H1 (cell line): Measurements from ENCODE around the gene SLC37A1. TPM values are rescaled to one million over a fixed set of nuclear protein-coding genes. Genes with fewer than 3 reads are reported as not detected.

Experiments used
- CTCF ChIA-PET: fragments of 300-600 bp; sonication (Branson Sonifier 250); formaldehyde crosslinking; loops from one replicate; lab custom pipeline; 2021; ENCODE audit not compliant: partially characterized antibody; lab: Charles Lee
- POLR2A ChIA-PET: fragments of 300-600 bp; sonication (Branson Sonifier 250); formaldehyde crosslinking; loops from one replicate; lab custom pipeline; 2021; ENCODE audit warnings: inconsistent platforms; ENCODE audit not compliant: partially characterized antibody; lab: Charles Lee
- DNase-seq, 2 experiments: peaks; one replicate each; pipeline versions ENCODE4 v3.0.0 to v3.0.0-alpha.2; 2010 to 2022; ENCODE audit warnings: low spot score in 2 of 2, low read depth in 1 of 2, mixed read lengths in 1 of 2
- FAIRE-seq: peaks from 2 replicates; lab custom pipeline; 2011; peaks lifted over from hg19 to GRCh38; lab: Jason Lieb, UNC
- H2AFZ ChIP-seq: 2 replicates; pipeline ENCODE4 v1.8.1; 2012; ENCODE audit warnings: low read length, inconsistent platforms
- H2AK5ac ChIP-seq: 2 replicates; pipeline ENCODE4 v1.6.1; 2013; ENCODE audit warnings: low read depth, low read length
- H2BK120ac ChIP-seq: replicated peaks from 2 replicates; pipeline ENCODE3; 2013; ENCODE audit warnings: low read depth, low read length, inconsistent platforms
- H2BK12ac ChIP-seq: 2 replicates; pipeline ENCODE4 v1.6.1; 2013; ENCODE audit warnings: low read depth, low read length
- H2BK15ac ChIP-seq: 2 replicates; pipeline ENCODE4 v1.6.1; 2013; ENCODE audit warnings: low read length
- H2BK20ac ChIP-seq: 2 replicates; pipeline ENCODE4 v1.6.1; 2013; ENCODE audit warnings: low read length
- H2BK5ac ChIP-seq: 2 replicates; pipeline ENCODE4 v1.6.1; 2013; ENCODE audit warnings: low read depth, low read length
- H3K14ac ChIP-seq: 2 replicates; pipeline ENCODE4 v1.6.1; 2013; ENCODE audit warnings: inconsistent platforms; ENCODE audit not compliant: insufficient read length
- H3K18ac ChIP-seq: 2 replicates; pipeline ENCODE4 v1.6.1; 2013; ENCODE audit warnings: low read length; ENCODE audit errors: extremely low read depth
- H3K23ac ChIP-seq: 2 replicates; pipeline ENCODE4 v1.6.1; 2013; ENCODE audit warnings: inconsistent platforms; ENCODE audit not compliant: insufficient read length
- H3K23me2 ChIP-seq: 2 replicates; pipeline ENCODE4 v1.6.1; 2013; ENCODE audit warnings: low read depth, low read length
- H3K27ac ChIP-seq: 2 replicates; pipeline ENCODE4 v1.6.1; 2011; ENCODE audit warnings: low read depth, low read length, inconsistent platforms
- H3K27me3 ChIP-seq, 4 experiments: replicated peaks in 1 of 4; 1 replicate in 1 of 4; 2 replicates in 3 of 4; pipeline versions ENCODE4 v1.6.1 to v1.8.1; 2011 to 2013; ENCODE audit warnings: low read length in 3 of 4, mild to moderate bottlenecking in 3 of 4, inconsistent platforms in 2 of 4, mixed read lengths in 2 of 4, moderate library complexity in 1 of 4; ENCODE audit not compliant: control insufficient read depth in 3 of 4, insufficient read depth in 3 of 4; ENCODE audit errors: extremely low read depth in 1 of 4
- H3K36me3 ChIP-seq, 4 experiments: 2 replicates each; pipeline versions ENCODE4 v1.6.1 to v1.8.1; 2011 to 2013; ENCODE audit warnings: mild to moderate bottlenecking in 4 of 4, low read length in 3 of 4, moderate library complexity in 2 of 4, control low read depth in 1 of 4, inconsistent platforms in 1 of 4; ENCODE audit not compliant: insufficient read depth in 4 of 4, control insufficient read depth in 2 of 4
- H3K4ac ChIP-seq: replicated peaks from 2 replicates; pipeline ENCODE3; 2013; ENCODE audit warnings: low read length, low read depth, mixed read lengths, inconsistent platforms; ENCODE audit not compliant: insufficient read length
- H3K4me1 ChIP-seq, 4 experiments: replicated peaks in 1 of 4; 1 replicate in 1 of 4; 2 replicates in 3 of 4; pipeline versions ENCODE4 v1.6.1 to v1.8.1; 2011 to 2013; ENCODE audit warnings: low read length in 3 of 4, inconsistent platforms in 2 of 4, mixed read lengths in 1 of 4; ENCODE audit not compliant: insufficient read depth in 4 of 4, control insufficient read depth in 3 of 4
- H3K4me2 ChIP-seq, 2 experiments: 2 replicates each; pipeline versions ENCODE4 v1.6.1 to v1.8.1; 2011 to 2013; ENCODE audit warnings: low read depth in 2 of 2, low read length in 2 of 2, control low read depth in 1 of 2, inconsistent platforms in 1 of 2, mild to moderate bottlenecking in 1 of 2; ENCODE audit not compliant: insufficient read depth in 1 of 2
- H3K4me3 ChIP-seq, 4 experiments: fragments of 200-600, 300-600 bp in 1 of 4; sonication (generic), shearing (Covaris generic), sonication (Bioruptor Twin) in 1 of 4; 2 replicates each; pipeline versions ENCODE4 v1.5.1 to v1.8.1; 2011 to 2016; ENCODE audit warnings: low read length in 4 of 4, low read depth in 3 of 4, control low read depth in 2 of 4, inconsistent platforms in 2 of 4, mild to moderate bottlenecking in 2 of 4, mixed read lengths in 1 of 4, moderate library complexity in 1 of 4; ENCODE audit not compliant: insufficient read depth in 2 of 4; ENCODE audit errors: extremely low read depth in 1 of 4
- H3K56ac ChIP-seq: replicated peaks from 2 replicates; pipeline ENCODE3; 2013; ENCODE audit warnings: low read depth, mild to moderate bottlenecking, mixed read lengths, low read length, inconsistent platforms; ENCODE audit not compliant: insufficient read length
- H3K79me1 ChIP-seq: 2 replicates; pipeline ENCODE4 v1.6.1; 2013; ENCODE audit warnings: low read depth, low read length, control low read depth
- H3K79me2 ChIP-seq, 2 experiments: 2 replicates each; pipeline versions ENCODE4 v1.6.1 to v1.8.1; 2012 to 2013; ENCODE audit warnings: low read length in 2 of 2, mild to moderate bottlenecking in 2 of 2, inconsistent platforms in 1 of 2; ENCODE audit not compliant: insufficient read depth in 2 of 2, control insufficient read depth in 1 of 2
- H3K9ac ChIP-seq, 4 experiments: replicated peaks in 1 of 4; 1 replicate in 1 of 4; 2 replicates in 3 of 4; pipeline versions ENCODE4 v1.6.1 to v1.8.1; 2011 to 2013; ENCODE audit warnings: low read depth in 3 of 4, low read length in 3 of 4, control low read depth in 2 of 4, mild to moderate bottlenecking in 2 of 4, moderate library complexity in 2 of 4, inconsistent platforms in 1 of 4; ENCODE audit errors: extremely low read depth in 1 of 4
- H3K9me3 ChIP-seq, 2 experiments: 2 replicates each; pipeline versions ENCODE4 v1.6.1 to v1.8.1; 2012 to 2013; ENCODE audit warnings: mild to moderate bottlenecking in 2 of 2, moderate library complexity in 2 of 2, control low read depth in 1 of 2, inconsistent platforms in 1 of 2, low read depth in 1 of 2, low read length in 1 of 2, mixed read lengths in 1 of 2; ENCODE audit not compliant: insufficient read depth in 2 of 2
- H4K20me1 ChIP-seq, 2 experiments: replicated peaks in 1 of 2; 2 replicates each; pipeline versions ENCODE3 to v1.8.1; 2011 to 2013; ENCODE audit warnings: inconsistent platforms in 2 of 2, low read length in 2 of 2, mild to moderate bottlenecking in 1 of 2; ENCODE audit not compliant: insufficient read depth in 2 of 2, control insufficient read depth in 1 of 2
- H4K5ac ChIP-seq: 2 replicates; pipeline ENCODE4 v1.6.1; 2013; ENCODE audit warnings: low read length, low read depth, mixed read lengths, inconsistent platforms; ENCODE audit not compliant: insufficient read length
- H4K8ac ChIP-seq: 2 replicates; pipeline ENCODE4 v1.8.0; 2013; ENCODE audit warnings: mild to moderate bottlenecking, moderate library complexity, low read length, inconsistent platforms; ENCODE audit not compliant: insufficient read depth; ENCODE audit errors: extremely low read depth
- H4K91ac ChIP-seq: replicated peaks from 2 replicates; pipeline ENCODE3; 2013; ENCODE audit warnings: low read length, mixed read lengths, inconsistent platforms; ENCODE audit not compliant: insufficient read length
- ASH2L ChIP-seq: fragments of 200-600, 300-600 bp; sonication (generic); IDR thresholded peaks from one replicate; pipeline ENCODE4 v1.7.1; 2017; ENCODE audit warnings: low read length
- BCL11A ChIP-seq, 2 experiments: IDR thresholded peaks; one replicate each; pipeline ENCODE4 v1.6.1; 2011; ENCODE audit warnings: low read depth in 2 of 2, low read length in 2 of 2, mild to moderate bottlenecking in 2 of 2
- CBX5 ChIP-seq: fragments of 300-800, 300-1000 bp; sonication (generic); IDR thresholded peaks from 2 replicates; pipeline ENCODE4 v1.7.1; 2016; ENCODE audit warnings: antibody characterized with exemption, low read length, low read depth
- EGR1 ChIP-seq: IDR thresholded peaks from 2 replicates; pipeline ENCODE4 v1.6.1; 2011; ENCODE audit warnings: low read depth, low read length, borderline replicate concordance
- EZH2 ChIP-seq: fragments of 200-600 bp; sonication (generic); IDR thresholded peaks from 2 replicates; pipeline ENCODE4 v1.7.1; 2012; ENCODE audit warnings: low read depth, mild to moderate bottlenecking, moderate library complexity, low read length, inconsistent platforms; ENCODE audit not compliant: severe bottlenecking
- FOSL1 ChIP-seq: IDR thresholded peaks from 2 replicates; pipeline ENCODE4 v1.6.1; 2011; ENCODE audit warnings: mild to moderate bottlenecking, low read depth, low read length, moderate library complexity; ENCODE audit not compliant: insufficient read depth
- GABPA ChIP-seq: IDR thresholded peaks from 2 replicates; pipeline ENCODE4 v1.6.1; 2011; ENCODE audit warnings: mild to moderate bottlenecking, low read length, moderate library complexity, borderline replicate concordance; ENCODE audit not compliant: insufficient read depth
- KDM5A ChIP-seq: fragments of 200-600 bp; IDR thresholded peaks from 2 replicates; pipeline ENCODE4 v1.7.1; 2012; ENCODE audit warnings: mild to moderate bottlenecking, low read length, inconsistent platforms, mixed read lengths
- NRF1 ChIP-seq: IDR thresholded peaks from 2 replicates; pipeline ENCODE4 v1.6.1; 2011; ENCODE audit warnings: mild to moderate bottlenecking, low read depth, low read length, improper control_type of control experiment
- PHF8 ChIP-seq: fragments of 200-600 bp; sonication (generic); conservative IDR thresholded peaks from 2 replicates; pipeline ENCODE4 v1.7.1; 2012; ENCODE audit warnings: low read depth, mild to moderate bottlenecking, inconsistent platforms, low read length, moderate library complexity
- RAD21 ChIP-seq, 2 experiments: IDR thresholded peaks in 1 of 2; conservative IDR thresholded peaks in 1 of 2; 2 replicates each; pipeline ENCODE4 v1.6.1; 2011; ENCODE audit warnings: low read depth in 2 of 2, low read length in 2 of 2, improper control_type of control experiment in 1 of 2, inconsistent platforms in 1 of 2, mild to moderate bottlenecking in 1 of 2, moderate library complexity in 1 of 2
- SP2 ChIP-seq: IDR thresholded peaks from 2 replicates; pipeline ENCODE4 v1.6.1; 2012; ENCODE audit warnings: mild to moderate bottlenecking, low read length, inconsistent platforms
- TAF1 ChIP-seq: IDR thresholded peaks from 2 replicates; pipeline ENCODE4 v1.6.1; 2011; ENCODE audit warnings: mild to moderate bottlenecking, low read depth, low read length
- TCF12 ChIP-seq: IDR thresholded peaks from 2 replicates; pipeline ENCODE4 v1.6.1; 2011; ENCODE audit warnings: low read depth, mild to moderate bottlenecking, low read length
- ZNF274 ChIP-seq: IDR thresholded peaks from 2 replicates; pipeline ENCODE4 v1.7.0; 2012; ENCODE audit warnings: low read length, borderline replicate concordance; ENCODE audit errors: extremely low read depth
- WGBS, 2 experiments: shearing (Covaris generic) in 1 of 2; methylation state at CpG; one replicate each; pipeline versions ENCODE4 v1.1.6 to v1.1.7; 2013 to 2015; ENCODE audit warnings: low lambda C conversion rate in 2 of 2, mixed read lengths in 2 of 2, inconsistent platforms in 1 of 2, low coverage in 1 of 2, missing lambda C conversion rate in 1 of 2; ENCODE audit not compliant: insufficient replicate concordance in 2 of 2, insufficient coverage in 1 of 2, insufficient read length in 1 of 2; ENCODE audit errors: extremely low coverage in 1 of 2, missing lambda C conversion rate in 1 of 2; 5-methylcytosine and 5-hydroxymethylcytosine counted together
- polyA plus RNA-seq, 7 experiments: library from polyadenylated mRNA; depleted of rRNA in 3 of 7; stranded (reverse) in 5 of 7; unstranded in 2 of 7; fragments of >200 nt in 5 of 7; fragments of 200-250 nt in 2 of 7; gene quantifications; 1 replicate in 5 of 7; 2 replicates in 1 of 7; 4 replicates in 1 of 7; pipeline versions ENCODE4 v1.2.1 to v1.2.3, GENCODE V29; 2011 to 2013; ENCODE audit warnings: missing spikeins in 2 of 7, mixed read lengths in 2 of 7
- total RNA-seq: library from RNA; stranded (reverse); fragmentation: NEBNext Ultra II Directional; extraction: Animal tissue kit (Norgen Biotek cat#: 25700); gene quantifications from 2 replicates; pipeline ENCODE4 v1.2.1, GENCODE V29; 2021

The SLC37A1 gene
- total and polyA plus RNA-seq, 2 of the 8 experiments (the other 6 are each of a cell fraction or from before 2014, with no cell fraction given): 15.6 to 30.9 TPM

- Histone ChIP-seq H2AFZ (no peak overlapping the region), H3K79me1 (no peaks in the 10 kb centered on the region), H3K27ac (no peak overlapping the region), H3K4ac (no peak overlapping the region), H3K27me3 (no peaks in the 10 kb centered on the region; a peak in 1 of 7 replicates), H3K18ac (no peak overlapping the region), H2BK120ac (no peak overlapping the region), H3K14ac (no peak overlapping the region), H2BK20ac (no peak overlapping the region), H4K20me1 (no peaks in the 10 kb centered on the region), H3K56ac (no peak overlapping the region), H2BK12ac (no peak overlapping the region), H3K23me2 (peaks cover 3% of the 10 kb centered on the region; the same call in 1 of the 2 replicates), H3K36me3 (no peaks in the 10 kb centered on the region), H3K4me2 (no peak overlapping the region), H3K79me2 (no peaks in the 10 kb centered on the region), H3K9me3 (no peaks in the 10 kb centered on the region), H3K9ac (no peak overlapping the region), H2AK5ac (no peak overlapping the region), H4K8ac (no peak overlapping the region), H4K5ac (no peak overlapping the region), H2BK15ac (no peak overlapping the region), H3K23ac (no peak overlapping the region), H3K4me3 (no peak overlapping the region), H3K4me1 (no peaks in the 10 kb centered on the region), H2BK5ac (no peak overlapping the region), H4K91ac (no peak overlapping the region)
- WGBS, 2 experiments: 77% methylated on average over 7 of the region's 7 CpGs; no CpG with 5 or more reads in 1 of the 2 experiments
- POLR2A ChIA-PET: no interaction called here
- CTCF ChIA-PET: interaction anchor here (1.1 to 1.2 kb wide), 2 partner anchors 17 to 64 kb away, joined by 3 to 6 read pairs; no protein-coding TSS in a partner anchor
- FAIRE-seq: no peak
- DNase-seq: no peak
- TF ChIP-seq TCF12 (no peak), FOSL1 (no peak), PHF8 (no peak), BCL11A (IDR thresholded peaks at IDR 0.05; ENCODE audit: low read depth in 2 of 2, low read length in 2 of 2) (no peak), CBX5 (no peak), KDM5A (no peak), SP2 (no peak), EZH2 (no peak), RAD21 (IDR thresholded peaks at IDR 0.05 in 1 of 2, conservative IDR thresholded peaks at IDR 0.05 in 1 of 2; ENCODE audit: low read depth in 2 of 2, low read length in 2 of 2) (no peak), ZNF274 (no peak), NRF1 (no peak), ASH2L (no peak), TAF1 (no peak), GABPA (no peak), EGR1 (no peak)
These were observed 28.7 kb upstream of the SLC37A1 start for GRCh38 chr21:42484966-42485365.
